Gastroesophageal sphincter (tissue), 4 donors: ENCODE measurements around the gene CASP8AP2. TPM values are rescaled to one million over a fixed set of nuclear protein-coding genes. Genes with fewer than 3 reads are reported as not detected.
"Not testable (repeated sequence)": the region's sequence is repeated elsewhere in the genome, so short reads cannot be mapped to it uniquely, and the experiment has no call there.

ENCODE experiments used
- ATAC-seq: fragments of 150-250 bp; one replicate; pipeline ENCODE4 v1.9.1; 2016; ENCODE audit warnings: mild to moderate bottlenecking, moderate library complexity
- H3K27ac ChIP-seq, 4 donors: fragments of 200-600 bp; sonication (generic) in 3 of 4; 1 replicate in 3 of 4; 2 replicates in 1 of 4; pipeline ENCODE4 v1.5.1; 2016 to 2019
- H3K27me3 ChIP-seq: fragments of 200-600 bp; sonication (generic); one replicate; pipeline ENCODE4 v1.5.1; 2019
- H3K36me3 ChIP-seq, 2 donors: fragments of 200-600 bp; sonication (generic); one replicate each; pipeline ENCODE4 v1.5.1; 2019; ENCODE audit warnings: control low read depth in 1 of 2
- H3K4me1 ChIP-seq, 3 donors: fragments of 200-600 bp; sonication (generic); 1 replicate in 2 of 3; 2 replicates in 1 of 3; pipeline ENCODE4 v1.5.1; 2016 to 2019; ENCODE audit warnings: control low read depth in 2 of 3
- H3K4me3 ChIP-seq, 2 donors: fragments of 200-600 bp; sonication (generic); one replicate each; pipeline ENCODE4 v1.5.1; 2019; ENCODE audit warnings: mild to moderate bottlenecking in 1 of 2, moderate library complexity in 1 of 2
- H3K9me3 ChIP-seq, 3 donors: fragments of 200-600 bp; sonication (generic); one replicate each; pipeline ENCODE4 v1.5.1; 2017 to 2019; ENCODE audit warnings: control low read depth in 2 of 3
- CTCF ChIP-seq, 4 experiments: fragments of 200-600 bp in 2 of 4; fragments of 450-650 bp in 2 of 4; sonication (generic) in 1 of 4; IDR thresholded peaks; one replicate each; pipeline ENCODE4 v1.5.1; 2017 to 2019; ENCODE audit warnings: antibody characterized with exemption in 4 of 4, mild to moderate bottlenecking in 2 of 4, moderate library complexity in 2 of 4
- EP300 ChIP-seq: sonication (generic); formaldehyde crosslinking; IDR thresholded peaks from one replicate; pipeline ENCODE4 v1.6.1; 2017; ENCODE audit warnings: antibody characterized with exemption, mild to moderate bottlenecking
- POLR2A ChIP-seq, 2 donors: fragments of 450-650 bp; IDR thresholded peaks; one replicate each; pipeline ENCODE4 v1.6.1; 2017; ENCODE audit warnings: antibody characterized with exemption in 2 of 2, mild to moderate bottlenecking in 2 of 2, moderate library complexity in 1 of 2
- POLR2AphosphoS5 ChIP-seq: sonication (generic); formaldehyde crosslinking; IDR thresholded peaks from one replicate; pipeline ENCODE4 v1.6.1; 2017; ENCODE audit warnings: antibody characterized with exemption
- WGBS, 2 donors: methylation state at CpG; one replicate each; pipeline ENCODE4 v1.1.5; 2018; ENCODE audit warnings: low coverage in 1 of 2; 5-methylcytosine and 5-hydroxymethylcytosine counted together
- total RNA-seq, 4 donors: library from RNA; depleted of rRNA; stranded (reverse); fragments of >200 nt; gene quantifications; one replicate each; pipeline ENCODE4 v1.1.0, GENCODE V29; 2016

Gene CASP8AP2
- total RNA-seq, 4 donors from 2014 or later = 14.1 to 26.6 (median 20.4) TPM

- Histone ChIP-seq H3K27ac (no peak overlapping the region), H3K4me1 (peaks cover 0 to 6% (median 0%) of the 10 kb centered on the region in 3 donors), H3K4me3 (no peak overlapping the region), H3K27me3 (peaks cover 32% of the 10 kb centered on the region), H3K9me3 (no peaks in the 10 kb centered on the region), H3K36me3 (no peaks in the 10 kb centered on the region)
- TF ChIP-seq POLR2AphosphoS5 (no peak), EP300 (no peak), POLR2A (IDR thresholded peaks at IDR 0.05) (no peak), CTCF (IDR thresholded peaks at IDR 0.05) (no peak)
- WGBS, 2 donors = no CpG with 5 or more reads among the region's 44 CpGs
- no peak for ATAC-seq
These were observed 56.9 kb downstream of the CASP8AP2 start for GRCh38 chr6:89886378-89887120.

GRCh38 chr6:89887452-89888137 is 57.9 kb downstream of the CASP8AP2 start:
- H3K4me3 ChIP-seq = no peak overlapping the region
- no peak overlapping the region for H3K27ac ChIP-seq
- peaks cover 43% of the 10 kb centered on the region for H3K27me3 ChIP-seq
- peaks cover 0 to 6% (median 0%) of the 10 kb centered on the region in 3 donors for H3K4me1 ChIP-seq
- TF ChIP-seq POLR2A (IDR thresholded peaks at IDR 0.05) (no peak), EP300 (no peak), CTCF (IDR thresholded peaks at IDR 0.05) (no peak), POLR2AphosphoS5 (no peak)
- WGBS, 2 donors = 18 to 45% methylated on average over 4 to 15 of the region's 43 CpGs
- H3K36me3 ChIP-seq = no peaks in the 10 kb centered on the region
- no peaks in the 10 kb centered on the region for H3K9me3 ChIP-seq
- ATAC-seq = no peak

GRCh38 chr6:89888138-89888514 is 58.4 kb downstream of the CASP8AP2 start:
- H3K4me1 ChIP-seq = peaks cover 0 to 6% (median 0%) of the 10 kb centered on the region in 3 donors
- ATAC-seq = no peak
- H3K27me3 ChIP-seq = peaks cover 48% of the 10 kb centered on the region
- WGBS, 2 donors = 91% methylated on average over 6 of the region's 7 CpGs; no CpG with 5 or more reads in 1 of the 2 donors
- H3K36me3 ChIP-seq = no peaks in the 10 kb centered on the region
- no peak for TF ChIP-seq POLR2AphosphoS5
- no peak for TF ChIP-seq POLR2A (IDR thresholded peaks at IDR 0.05)
- no peak for TF ChIP-seq CTCF (IDR thresholded peaks at IDR 0.05)
- TF ChIP-seq EP300 = no peak
- H3K9me3 ChIP-seq = no peaks in the 10 kb centered on the region
- H3K4me3 ChIP-seq = no peak overlapping the region
- no peak overlapping the region for H3K27ac ChIP-seq

GRCh38 chr6:89888871-89889270 is 59.2 kb downstream of the CASP8AP2 start:
- Histone ChIP-seq H3K27ac (no peak overlapping the region), H3K36me3 (no peaks in the 10 kb centered on the region), H3K9me3 (no peaks in the 10 kb centered on the region), H3K4me1 (peaks cover 0 to 6% (median 0%) of the 10 kb centered on the region in 3 donors), H3K4me3 (no peak overlapping the region), H3K27me3 (peaks cover 56% of the 10 kb centered on the region)
- ATAC-seq = no peak
- TF ChIP-seq POLR2A (IDR thresholded peaks at IDR 0.05) = no peak
- TF ChIP-seq CTCF (IDR thresholded peaks at IDR 0.05) = no peak
- no peak for TF ChIP-seq EP300
- TF ChIP-seq POLR2AphosphoS5 = no peak
- WGBS, 2 donors = 47 to 60% methylated on average over 1 to 3 of the region's 3 CpGs

GRCh38 chr6:89890845-89891528 is 61.3 kb downstream of the CASP8AP2 start:
- H3K27me3 ChIP-seq = peaks cover 66% of the 10 kb centered on the region
- H3K4me3 ChIP-seq, H3K36me3 ChIP-seq, H3K27ac ChIP-seq, H3K4me1 ChIP-seq, H3K9me3 ChIP-seq, ATAC-seq: not testable (repeated sequence)
- 1 to 14% methylated on average over 5 to 9 of the region's 11 CpGs for WGBS, 2 donors

- not testable (repeated sequence) for H3K4me1 ChIP-seq, H3K36me3 ChIP-seq, H3K27ac ChIP-seq, ATAC-seq, H3K9me3 ChIP-seq, H3K4me3 ChIP-seq
- peaks cover 57% of the 10 kb centered on the region for H3K27me3 ChIP-seq
- WGBS, 2 donors = 89 to 90% methylated on average over 1 to 7 of the region's 8 CpGs
These were observed 62.9 kb downstream of the CASP8AP2 start for GRCh38 chr6:89892577-89892976.
